ENCODE measurements around the gene SIGLEC1.

Gene SIGLEC1

GRCh38 chr20:3674995-3675900 is 37.2 kb downstream of the SIGLEC1 start:
- H3K4me3 ChIP-seq (ENCODE audit: low read length), result no peak overlapping the region
- no peak for DNase-seq (ENCODE audit: low read depth)
- TF ChIP-seq CTCF (IDR thresholded peaks at IDR 0.05; ENCODE audit: insufficient read depth, low read depth, low read length, missing control alignments), result no peak

- TF ChIP-seq CTCF (IDR thresholded peaks at IDR 0.05; ENCODE audit: insufficient read depth, low read depth, low read length, missing control alignments), result peak; percentile 5
- no peak for DNase-seq (ENCODE audit: low read depth)
- no peak overlapping the region for H3K4me3 ChIP-seq (ENCODE audit: low read length)
Observed at GRCh38 chr20:3674447-3674846, 38.0 kb downstream of the SIGLEC1 start.

- no peak for TF ChIP-seq CTCF (IDR thresholded peaks at IDR 0.05; ENCODE audit: insufficient read depth, low read depth, low read length, missing control alignments)
- H3K4me3 ChIP-seq (ENCODE audit: low read length), result no peak overlapping the region
- no peak for DNase-seq (ENCODE audit: low read depth)
Observed at GRCh38 chr20:3673221-3674070, 39.0 kb downstream of the SIGLEC1 start.

- no peak for TF ChIP-seq CTCF (IDR thresholded peaks at IDR 0.05; ENCODE audit: insufficient read depth, low read depth, low read length, missing control alignments)
- no peak overlapping the region for H3K4me3 ChIP-seq (ENCODE audit: low read length)
- no peak for DNase-seq (ENCODE audit: low read depth)
Observed at GRCh38 chr20:3672547-3673171, 39.7 kb downstream of the SIGLEC1 start.

- TF ChIP-seq CTCF (IDR thresholded peaks at IDR 0.05; ENCODE audit: insufficient read depth, low read depth, low read length, missing control alignments), result no peak
- no peak overlapping the region for H3K4me3 ChIP-seq (ENCODE audit: low read length)
- DNase-seq (ENCODE audit: low read depth), result no peak
Observed at GRCh38 chr20:3671986-3672546, 40.3 kb downstream of the SIGLEC1 start.

GRCh38 chr20:3670945-3671344 is 41.5 kb downstream of the SIGLEC1 start:
- DNase-seq (ENCODE audit: low read depth), result no peak
- no peak for TF ChIP-seq CTCF (IDR thresholded peaks at IDR 0.05; ENCODE audit: insufficient read depth, low read depth, low read length, missing control alignments)
- no peak overlapping the region for H3K4me3 ChIP-seq (ENCODE audit: low read length)

Measured in epithelial cell of esophagus (primary cell).